ENCODE measurements around the gene IRX2. TPM values are rescaled to one million over a fixed set of nuclear protein-coding genes. Genes with fewer than 3 reads are reported as not detected.

The IRX2 gene
- total RNA-seq, 2 donors from 2014 or later = 0.12 TPM; not detected in 1

DNA sequence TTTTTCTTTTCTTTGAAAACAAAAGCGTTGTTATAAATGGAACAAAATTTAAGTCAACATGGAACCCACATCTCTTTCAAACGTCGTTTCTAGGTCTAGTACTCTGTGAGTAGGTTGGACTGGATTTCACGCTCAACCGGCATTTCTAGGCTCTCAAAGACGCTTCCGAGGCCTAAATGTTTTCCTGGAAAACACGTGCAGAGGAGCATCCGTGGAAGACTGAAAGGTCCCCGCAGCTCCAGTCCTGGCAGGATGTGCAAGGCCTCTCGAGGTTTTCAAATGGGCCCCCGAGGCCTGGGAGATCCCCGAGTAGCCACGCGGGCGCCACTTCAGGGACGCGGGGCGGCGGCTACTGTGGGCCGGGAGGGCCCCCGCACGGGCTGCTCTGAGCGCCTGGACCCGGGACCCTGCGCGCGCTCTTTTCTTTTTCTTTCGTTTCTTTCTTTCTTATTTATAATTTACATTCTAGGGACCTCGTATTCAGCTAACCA, 4.2 kb upstream of the IRX2 start:
- no peaks in the 10 kb centered on the region for H3K36me3 ChIP-seq
- H3K4me1 ChIP-seq = no peaks in the 10 kb centered on the region
- no peak overlapping the region for H3K27ac ChIP-seq
- H3K9me3 ChIP-seq = no peaks in the 10 kb centered on the region
- DNase-seq = no peak
- no peak for TF ChIP-seq CTCF (IDR thresholded peaks at IDR 0.05)
- H3K4me3 ChIP-seq = no peak overlapping the region
- H3K27me3 ChIP-seq = peaks cover 68% of the 10 kb centered on the region
- intact Hi-C loops (cut with DNase I) = no loop called here
- H3K9ac ChIP-seq (ENCODE audit: low read depth in 2 of 2, low read length in 2 of 2) = no peak overlapping the region

DNA sequence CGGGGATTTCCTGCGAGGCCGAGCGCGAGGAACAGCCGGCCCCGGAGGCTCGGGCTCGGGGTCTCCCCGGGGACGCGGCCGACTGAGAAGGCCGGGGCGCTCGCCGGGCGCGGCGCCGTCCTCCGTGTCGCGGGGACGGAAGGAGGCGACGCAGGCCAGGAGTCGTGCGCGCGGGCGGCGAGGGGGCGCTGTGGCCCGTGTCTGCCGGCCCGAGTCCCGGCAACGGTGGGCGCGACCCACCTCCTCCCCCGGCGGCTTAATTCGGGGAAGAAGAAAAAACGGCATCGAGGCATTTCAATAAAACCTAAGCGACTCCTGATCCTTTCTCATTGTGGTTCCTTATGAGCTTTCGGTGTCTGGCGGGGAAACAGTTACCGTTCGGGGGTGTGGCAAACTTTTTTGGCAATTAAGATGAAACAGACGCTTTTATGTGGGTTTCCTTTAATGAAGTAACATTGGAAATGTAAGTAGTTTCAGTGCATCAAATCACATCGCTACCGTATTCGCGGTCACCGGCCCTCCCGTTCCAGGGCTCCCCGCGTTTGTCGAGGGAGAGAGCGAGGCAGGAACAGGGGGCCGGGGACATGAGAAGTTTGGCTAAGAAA, 3.7 kb upstream of the IRX2 start:
- DNase-seq = no peak
- intact Hi-C loops (cut with DNase I) = no loop called here
- Histone ChIP-seq H3K4me1 (no peaks in the 10 kb centered on the region), H3K9ac (ENCODE audit: low read depth in 2 of 2, low read length in 2 of 2) (no peak overlapping the region), H3K27ac (no peak overlapping the region), H3K9me3 (no peaks in the 10 kb centered on the region), H3K36me3 (no peaks in the 10 kb centered on the region), H3K27me3 (peaks cover 74% of the 10 kb centered on the region), H3K4me3 (no peak overlapping the region)
- TF ChIP-seq CTCF (IDR thresholded peaks at IDR 0.05) = no peak

- Histone ChIP-seq H3K4me1 (no peaks in the 10 kb centered on the region), H3K27ac (no peak overlapping the region), H3K9me3 (no peaks in the 10 kb centered on the region), H3K9ac (ENCODE audit: low read depth in 2 of 2, low read length in 2 of 2) (no peak overlapping the region), H3K36me3 (no peaks in the 10 kb centered on the region), H3K27me3 (peaks cover 79% of the 10 kb centered on the region), H3K4me3 (no peak overlapping the region)
- intact Hi-C loops (cut with DNase I) = no loop called here
- DNase-seq = no peak
- no peak for TF ChIP-seq CTCF (IDR thresholded peaks at IDR 0.05)
These were observed 3.2 kb upstream of the IRX2 start for GRCh38 chr5:2754581-2755075.

DNA sequence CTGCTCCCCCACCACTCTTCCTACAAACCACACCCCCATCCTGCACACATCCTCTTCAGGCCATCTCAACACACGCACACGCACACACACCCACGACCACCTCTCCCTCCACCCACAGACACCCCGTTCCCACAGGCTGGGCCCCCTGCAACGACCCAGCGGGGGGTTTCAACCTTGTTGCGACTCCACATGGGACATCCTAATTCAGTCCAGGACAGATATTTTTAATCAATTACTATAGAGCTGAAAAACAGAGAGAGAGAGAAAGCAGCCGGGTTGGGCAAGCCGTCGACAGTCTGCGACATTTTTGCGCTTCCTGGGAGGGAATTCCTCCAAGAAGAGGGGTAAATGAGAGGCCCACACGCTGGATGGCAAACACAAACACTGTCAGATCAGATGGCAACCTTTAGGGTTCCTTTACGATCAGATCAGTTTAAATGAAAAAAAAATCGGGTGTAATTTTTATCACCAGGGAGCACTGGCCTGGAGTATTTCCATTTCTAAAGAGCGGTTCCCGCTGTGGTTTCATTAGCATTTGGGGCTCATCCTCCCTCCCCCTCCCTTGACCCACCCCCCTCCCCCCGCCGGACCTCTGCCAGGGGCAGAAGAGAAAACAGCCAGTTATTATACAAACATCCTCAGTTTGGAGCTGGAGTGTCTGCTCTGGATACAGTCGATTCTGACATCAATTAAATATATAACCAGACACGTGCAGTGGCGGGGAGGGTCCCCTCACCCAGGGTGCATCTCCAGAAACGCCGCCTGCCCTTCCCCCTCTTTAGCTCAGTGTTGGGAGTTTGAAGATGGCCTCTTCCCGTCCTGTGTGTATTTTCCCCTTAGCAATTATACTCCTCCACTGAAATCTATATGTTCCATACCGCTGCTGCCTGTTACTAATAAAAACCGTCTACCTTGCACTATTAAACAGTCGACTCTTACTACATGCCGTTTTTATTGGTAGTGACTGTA, 2.3 kb upstream of the IRX2 start:
- Histone ChIP-seq H3K27ac (no peak overlapping the region), H3K27me3 (peaks cover 85% of the 10 kb centered on the region), H3K4me1 (no peaks in the 10 kb centered on the region), H3K9ac (ENCODE audit: low read depth in 2 of 2, low read length in 2 of 2) (no peak overlapping the region), H3K9me3 (no peaks in the 10 kb centered on the region), H3K36me3 (no peaks in the 10 kb centered on the region), H3K4me3 (no peak overlapping the region)
- no peak for TF ChIP-seq CTCF (IDR thresholded peaks at IDR 0.05)
- intact Hi-C loops (cut with DNase I) = no loop called here
- DNase-seq = no peak

- TF ChIP-seq CTCF (IDR thresholded peaks at IDR 0.05) = no peak
- no peak overlapping the region for H3K9ac ChIP-seq (ENCODE audit: low read depth in 2 of 2, low read length in 2 of 2)
- no peak overlapping the region for H3K27ac ChIP-seq
- no peaks in the 10 kb centered on the region for H3K36me3 ChIP-seq
- DNase-seq = no peak
- intact Hi-C loops (cut with DNase I) = no loop called here
- no peak overlapping the region for H3K4me3 ChIP-seq
- peaks cover 91% of the 10 kb centered on the region for H3K27me3 ChIP-seq
- no peaks in the 10 kb centered on the region for H3K9me3 ChIP-seq
- no peaks in the 10 kb centered on the region for H3K4me1 ChIP-seq
These were observed 1.5 kb upstream of the IRX2 start for GRCh38 chr5:2752821-2753439.
